GM23338 (cell line): Measurements from ENCODE around the gene OR2AE1.

ENCODE experiments used
- CREB1 ChIP-seq: fragments of 250-450 bp; sonication (Bioruptor Pico); IDR thresholded peaks from 2 replicates; pipeline ENCODE4 v1.5.0; 2020; ENCODE audit warnings: low read depth, mild to moderate bottlenecking, moderate library complexity
- CTCF ChIP-seq, 2 experiments: fragments of 200-600 bp in 1 of 2; sonication (generic) in 1 of 2; conservative IDR thresholded peaks; 2 replicates each; pipeline versions ENCODE4 v1.5.1 to v1.6.1; 2016 to 2017; ENCODE audit warnings: antibody characterized with exemption in 2 of 2, low read depth in 2 of 2, mild to moderate bottlenecking in 2 of 2, moderate library complexity in 1 of 2
- ETS1 ChIP-seq: IDR thresholded peaks from 2 replicates; pipeline ENCODE4 v1.6.1; 2016; ENCODE audit warnings: antibody characterized with exemption
- EZH2 ChIP-seq: fragments of 200-600 bp; sonication (generic); IDR thresholded peaks from one replicate; pipeline ENCODE4 v1.8.0; 2017; ENCODE audit warnings: antibody characterized with exemption, mild to moderate bottlenecking, low read depth; ENCODE audit not compliant: unreplicated experiment
- EZH2phosphoT487 ChIP-seq: fragments of 200-600 bp; sonication (generic); IDR thresholded peaks from one replicate; pipeline ENCODE4 v1.8.1; 2018; ENCODE audit warnings: antibody characterized with exemption; ENCODE audit not compliant: unreplicated experiment
- JUNB ChIP-seq: IDR thresholded peaks from one replicate; pipeline ENCODE4 v1.6.1; 2016; ENCODE audit warnings: antibody characterized with exemption; ENCODE audit not compliant: unreplicated experiment
- NANOG ChIP-seq: IDR thresholded peaks from 2 replicates; pipeline ENCODE4 v1.6.1; 2016; ENCODE audit warnings: antibody characterized with exemption, borderline replicate concordance
- POLR2AphosphoS5 ChIP-seq: IDR thresholded peaks from 2 replicates; pipeline ENCODE4 v1.6.1; 2016; ENCODE audit warnings: antibody characterized with exemption, low read depth
- REST ChIP-seq: IDR thresholded peaks from one replicate; pipeline ENCODE4 v1.6.1; 2018; ENCODE audit warnings: antibody characterized with exemption; ENCODE audit not compliant: unreplicated experiment
- STAT1 ChIP-seq: IDR thresholded peaks from one replicate; pipeline ENCODE4 v1.6.1; 2016; ENCODE audit warnings: antibody characterized with exemption; ENCODE audit not compliant: unreplicated experiment
- ZNF114 ChIP-seq: fragments of 250-450 bp; sonication (Bioruptor Pico); IDR thresholded peaks from 2 replicates; pipeline ENCODE4 v1.5.0; 2020; ENCODE audit warnings: mild to moderate bottlenecking, moderate library complexity
- ZNF331 ChIP-seq: fragments of 250-450 bp; sonication (Bioruptor Pico); IDR thresholded peaks from 2 replicates; pipeline ENCODE4 v1.5.0; 2020; ENCODE audit warnings: low read depth, mild to moderate bottlenecking, moderate library complexity

- TF ChIP-seq REST (no peak), CREB1 (CRISPR knock-in tag) (no peak), CTCF (conservative IDR thresholded peaks at IDR 0.05; ENCODE audit: low read depth in 2 of 2) (no peak), POLR2AphosphoS5 (no peak), EZH2phosphoT487 (no peak), EZH2 (no peak), JUNB (no peak), ZNF331 (no peak), NANOG (no peak), ZNF114 (CRISPR knock-in tag) (no peak), STAT1 (no peak), ETS1 (no peak)
Observed at GRCh38 chr7:99831595-99831994, 45.2 kb downstream of the OR2AE1 start.
